WTC11 (cell line): ENCODE results near the gene RRN3.
"Not testable (repeated sequence)": the region's sequence is repeated elsewhere in the genome, so short reads cannot be mapped to it uniquely, and the experiment has no call there.

Source experiments
- EMX1 ChIP-seq: fragments of 250-450 bp; sonication (Bioruptor Pico); IDR thresholded peaks from 2 replicates; pipeline ENCODE4 v1.8.0; 2021; ENCODE audit warnings: mild to moderate bottlenecking
- ESRRA ChIP-seq: sonication (generic); formaldehyde crosslinking; IDR thresholded peaks from 2 replicates; pipeline ENCODE4 v1.8.1; 2022; ENCODE audit warnings: mild to moderate bottlenecking, missing genetic modification reagents, borderline replicate concordance
- FOXJ3 ChIP-seq: sonication (generic); formaldehyde crosslinking; IDR thresholded peaks from 2 replicates; pipeline ENCODE4 v1.9.0; 2021; ENCODE audit warnings: missing genetic modification reagents, mild to moderate bottlenecking, borderline replicate concordance
- KAT7 ChIP-seq: sonication (generic); formaldehyde crosslinking; IDR thresholded peaks from 2 replicates; pipeline ENCODE4 v1.8.1; 2023; ENCODE audit warnings: missing genetic modification reagents, mild to moderate bottlenecking, borderline replicate concordance
- NFE2L1 ChIP-seq: sonication (generic); formaldehyde crosslinking; IDR thresholded peaks from 2 replicates; pipeline ENCODE4 v1.8.1; 2023; ENCODE audit warnings: missing genetic modification reagents
- NR3C1 ChIP-seq: sonication (generic); formaldehyde crosslinking; conservative IDR thresholded peaks from 2 replicates; pipeline ENCODE4 v1.8.1; 2023; ENCODE audit warnings: low read depth, mild to moderate bottlenecking, missing genetic modification reagents
- SP1 ChIP-seq: sonication (generic); formaldehyde crosslinking; conservative IDR thresholded peaks from 2 replicates; pipeline ENCODE4 v1.8.1; 2022; ENCODE audit warnings: missing genetic modification reagents
- STAT6 ChIP-seq: sonication (generic); formaldehyde crosslinking; conservative IDR thresholded peaks from 2 replicates; pipeline ENCODE4 v1.8.1; 2023; ENCODE audit warnings: mild to moderate bottlenecking, low read depth, missing genetic modification reagents, moderate library complexity
- TEAD4 ChIP-seq: sonication (generic); formaldehyde crosslinking; IDR thresholded peaks from 2 replicates; pipeline ENCODE4 v1.8.0; 2022; ENCODE audit warnings: mild to moderate bottlenecking, missing genetic modification reagents
- ZBTB21 ChIP-seq: sonication (generic); formaldehyde crosslinking; IDR thresholded peaks from 2 replicates; pipeline ENCODE4 v1.8.1; 2023; ENCODE audit warnings: mild to moderate bottlenecking, missing genetic modification reagents, borderline replicate concordance
- ZNF138 ChIP-seq: sonication (generic); formaldehyde crosslinking; conservative IDR thresholded peaks from 2 replicates; pipeline ENCODE4 v1.8.1; 2022; ENCODE audit warnings: mild to moderate bottlenecking, moderate library complexity, missing genetic modification reagents
- ZNF425 ChIP-seq: fragments of 250-450 bp; sonication (Bioruptor Pico); conservative IDR thresholded peaks from 2 replicates; pipeline ENCODE4 v1.9.0; 2021; ENCODE audit warnings: mild to moderate bottlenecking
- TF ChIP-seq, protein P1 (sequence below): fragments of 200-600 bp; IDR thresholded peaks from 2 replicates; pipeline ENCODE4 v1.8.0; 2022; ENCODE audit warnings: antibody characterized with exemption
- TF ChIP-seq, protein P2 (sequence below): sonication (generic); formaldehyde crosslinking; IDR thresholded peaks from 2 replicates; pipeline ENCODE4 v1.8.1; 2022; ENCODE audit warnings: missing genetic modification reagents, borderline replicate concordance

DNA sequence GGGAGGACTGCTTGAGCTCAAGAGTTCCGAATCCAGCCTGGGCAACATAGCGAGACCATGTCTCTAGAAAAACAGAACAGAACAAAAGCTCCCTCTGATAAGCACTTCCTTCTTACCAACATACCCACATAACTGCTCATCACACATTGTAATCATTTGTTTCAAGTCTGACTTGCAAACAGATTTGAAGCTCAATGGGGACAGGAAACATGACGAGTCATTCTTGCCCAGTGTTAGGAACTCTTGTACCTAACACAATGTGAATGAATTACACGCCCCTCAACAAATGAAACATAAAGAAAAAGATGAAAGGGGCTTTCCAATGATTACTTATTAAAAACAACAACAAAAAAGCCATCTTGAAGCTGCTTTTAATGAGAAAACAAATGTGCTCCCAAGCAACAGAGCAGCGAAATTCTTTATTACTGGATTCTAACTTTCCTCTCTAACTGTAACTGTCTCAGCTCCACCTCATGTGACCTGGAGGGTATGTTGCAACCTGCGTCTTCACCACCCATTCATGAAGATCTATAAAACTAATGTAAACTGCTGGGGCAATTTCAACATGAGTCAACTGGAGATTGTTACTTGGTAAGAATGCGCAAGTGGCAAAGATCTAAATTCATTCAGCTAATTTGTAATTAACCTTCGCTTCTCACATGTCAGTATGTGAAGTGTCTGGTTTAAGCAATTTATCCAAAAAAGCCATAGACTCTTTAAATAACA, 31.8 kb downstream of the RRN3 start:
- not testable (repeated sequence) for TF ChIP-seq KAT7 (CRISPR knock-in tag); ESRRA (CRISPR knock-in tag); ZNF138 (CRISPR knock-in tag); NR3C1 (CRISPR knock-in tag); STAT6 (CRISPR knock-in tag); ZBTB21; TEAD4 (CRISPR knock-in tag); ZNF425 (CRISPR knock-in tag); EMX1 (CRISPR knock-in tag); NFE2L1 (CRISPR knock-in tag); SP1 (CRISPR knock-in tag); FOXJ3 (CRISPR knock-in tag)
- TF ChIP-seq, protein P1, sequence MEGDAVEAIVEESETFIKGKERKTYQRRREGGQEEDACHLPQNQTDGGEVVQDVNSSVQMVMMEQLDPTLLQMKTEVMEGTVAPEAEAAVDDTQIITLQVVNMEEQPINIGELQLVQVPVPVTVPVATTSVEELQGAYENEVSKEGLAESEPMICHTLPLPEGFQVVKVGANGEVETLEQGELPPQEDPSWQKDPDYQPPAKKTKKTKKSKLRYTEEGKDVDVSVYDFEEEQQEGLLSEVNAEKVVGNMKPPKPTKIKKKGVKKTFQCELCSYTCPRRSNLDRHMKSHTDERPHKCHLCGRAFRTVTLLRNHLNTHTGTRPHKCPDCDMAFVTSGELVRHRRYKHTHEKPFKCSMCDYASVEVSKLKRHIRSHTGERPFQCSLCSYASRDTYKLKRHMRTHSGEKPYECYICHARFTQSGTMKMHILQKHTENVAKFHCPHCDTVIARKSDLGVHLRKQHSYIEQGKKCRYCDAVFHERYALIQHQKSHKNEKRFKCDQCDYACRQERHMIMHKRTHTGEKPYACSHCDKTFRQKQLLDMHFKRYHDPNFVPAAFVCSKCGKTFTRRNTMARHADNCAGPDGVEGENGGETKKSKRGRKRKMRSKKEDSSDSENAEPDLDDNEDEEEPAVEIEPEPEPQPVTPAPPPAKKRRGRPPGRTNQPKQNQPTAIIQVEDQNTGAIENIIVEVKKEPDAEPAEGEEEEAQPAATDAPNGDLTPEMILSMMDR, result not testable (repeated sequence)
- TF ChIP-seq, protein P2, sequence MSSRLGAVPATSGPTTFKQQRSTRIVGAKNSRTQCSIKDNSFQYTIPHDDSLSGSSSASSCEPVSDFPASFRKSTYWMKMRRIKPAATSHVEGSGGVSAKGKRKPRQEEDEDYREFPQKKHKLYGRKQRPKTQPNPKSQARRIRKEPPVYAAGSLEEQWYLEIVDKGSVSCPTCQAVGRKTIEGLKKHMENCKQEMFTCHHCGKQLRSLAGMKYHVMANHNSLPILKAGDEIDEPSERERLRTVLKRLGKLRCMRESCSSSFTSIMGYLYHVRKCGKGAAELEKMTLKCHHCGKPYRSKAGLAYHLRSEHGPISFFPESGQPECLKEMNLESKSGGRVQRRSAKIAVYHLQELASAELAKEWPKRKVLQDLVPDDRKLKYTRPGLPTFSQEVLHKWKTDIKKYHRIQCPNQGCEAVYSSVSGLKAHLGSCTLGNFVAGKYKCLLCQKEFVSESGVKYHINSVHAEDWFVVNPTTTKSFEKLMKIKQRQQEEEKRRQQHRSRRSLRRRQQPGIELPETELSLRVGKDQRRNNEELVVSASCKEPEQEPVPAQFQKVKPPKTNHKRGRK, result not testable (repeated sequence)
